Coronary artery (tissue), 2 donors: ENCODE measurements around the gene CCDC184.

Source experiments
- DNase-seq: peaks from one replicate; pipeline ENCODE4 v3.0.0-alpha.2; 2017; ENCODE audit warnings: low spot score
- H3K27ac ChIP-seq, 2 donors: fragments of 200-600 bp; sonication (generic); one replicate each; pipeline ENCODE4 v1.5.1; 2016 to 2019
- H3K4me3 ChIP-seq: fragments of 200-600 bp; sonication (generic); 2 replicates; pipeline ENCODE4 v1.5.1; 2016; ENCODE audit warnings: mild to moderate bottlenecking, moderate library complexity
- CTCF ChIP-seq: fragments of 200-600 bp; sonication (generic); IDR thresholded peaks from one replicate; pipeline ENCODE4 v1.5.1; 2019; ENCODE audit warnings: antibody characterized with exemption

Gene CCDC184

GRCh38 chr12:48165089-48165981, 18.1 kb upstream of the CCDC184 start:
- H3K27ac ChIP-seq = no peak overlapping the region
- no peak overlapping the region for H3K4me3 ChIP-seq
- TF ChIP-seq CTCF = peak; percentile 82
- no peak for DNase-seq

GRCh38 chr12:48169011-48169410, 14.4 kb upstream of the CCDC184 start:
- TF ChIP-seq CTCF = no peak
- no peak for DNase-seq
- H3K4me3 ChIP-seq = no peak overlapping the region
- no peak overlapping the region for H3K27ac ChIP-seq

GRCh38 chr12:48175613-48176416, 7.6 kb upstream of the CCDC184 start:
- no peak for DNase-seq
- TF ChIP-seq CTCF = no peak
- Histone ChIP-seq H3K4me3 (no peak overlapping the region), H3K27ac (no peak overlapping the region)

GRCh38 chr12:48176417-48176751, 7.1 kb upstream of the CCDC184 start:
- TF ChIP-seq CTCF = no peak
- no peak for DNase-seq
- Histone ChIP-seq H3K4me3 (no peak overlapping the region), H3K27ac (no peak overlapping the region)

GRCh38 chr12:48177982-48178381, 5.5 kb upstream of the CCDC184 start:
- TF ChIP-seq CTCF = no peak
- H3K27ac ChIP-seq = no peak overlapping the region

GRCh38 chr12:48179466-48179865, 4.0 kb upstream of the CCDC184 start:
- no peak for TF ChIP-seq CTCF
- no peak overlapping the region for H3K4me3 ChIP-seq
- no peak for DNase-seq
- no peak overlapping the region for H3K27ac ChIP-seq

More at GRCh38 chr12:48177982-48178381, 5.5 kb upstream of the CCDC184 start:
- no peak for DNase-seq
- no peak overlapping the region for H3K4me3 ChIP-seq
